NCI-H1417 (cell line): Measurements from ENCODE around the gene FAM50B.
"Not testable (repeated sequence)": the region's sequence is repeated elsewhere in the genome, so short reads cannot be mapped to it uniquely, and the experiment has no call there.

Source experiments
- DNase-seq, 3 experiments: peaks; one replicate each; lab custom pipeline; 2025; lab: John Stamatoyannopoulos, UW

Gene FAM50B

DNA sequence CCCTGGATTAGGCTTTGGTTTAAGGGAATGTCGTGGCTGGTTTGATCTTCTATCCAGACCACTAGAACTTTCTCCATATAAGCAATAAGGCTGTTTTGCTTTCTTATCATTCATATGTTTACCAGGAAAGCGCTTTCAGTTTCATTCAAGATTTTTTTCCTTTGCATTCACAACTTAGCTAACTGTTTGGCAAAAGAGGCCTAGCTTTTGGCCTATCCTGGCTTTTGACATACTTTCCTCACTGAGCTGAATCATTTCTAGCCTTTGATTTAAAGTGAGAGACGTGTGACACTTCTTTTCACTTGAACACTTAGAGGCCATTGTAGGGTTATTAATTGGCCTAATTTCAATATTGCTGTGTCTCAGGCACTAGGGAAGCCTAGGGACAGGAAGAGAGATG lies 1.7 kb upstream of the FAM50B start:
- DNase-seq: no peak

DNA sequence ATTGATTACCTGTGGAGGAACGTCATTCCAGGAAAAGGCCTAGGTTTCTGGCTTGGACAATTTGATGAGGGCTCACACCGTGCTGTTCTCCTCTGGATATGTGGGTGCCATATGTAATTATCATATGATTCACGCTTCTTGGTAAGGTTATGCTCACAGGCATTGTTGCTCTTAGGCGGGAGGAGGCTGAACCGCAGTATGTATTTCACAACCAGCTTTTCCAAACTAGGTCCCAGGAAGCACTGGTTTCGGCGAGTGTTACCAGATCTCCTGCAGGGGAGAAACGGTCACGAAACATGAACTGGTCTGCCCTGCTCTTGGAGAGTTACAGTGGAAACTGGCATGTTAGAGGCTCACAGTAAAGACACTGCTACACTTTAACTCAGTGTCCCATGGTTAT lies 793 bp upstream of the FAM50B start:
- DNase-seq: no peak

DNA sequence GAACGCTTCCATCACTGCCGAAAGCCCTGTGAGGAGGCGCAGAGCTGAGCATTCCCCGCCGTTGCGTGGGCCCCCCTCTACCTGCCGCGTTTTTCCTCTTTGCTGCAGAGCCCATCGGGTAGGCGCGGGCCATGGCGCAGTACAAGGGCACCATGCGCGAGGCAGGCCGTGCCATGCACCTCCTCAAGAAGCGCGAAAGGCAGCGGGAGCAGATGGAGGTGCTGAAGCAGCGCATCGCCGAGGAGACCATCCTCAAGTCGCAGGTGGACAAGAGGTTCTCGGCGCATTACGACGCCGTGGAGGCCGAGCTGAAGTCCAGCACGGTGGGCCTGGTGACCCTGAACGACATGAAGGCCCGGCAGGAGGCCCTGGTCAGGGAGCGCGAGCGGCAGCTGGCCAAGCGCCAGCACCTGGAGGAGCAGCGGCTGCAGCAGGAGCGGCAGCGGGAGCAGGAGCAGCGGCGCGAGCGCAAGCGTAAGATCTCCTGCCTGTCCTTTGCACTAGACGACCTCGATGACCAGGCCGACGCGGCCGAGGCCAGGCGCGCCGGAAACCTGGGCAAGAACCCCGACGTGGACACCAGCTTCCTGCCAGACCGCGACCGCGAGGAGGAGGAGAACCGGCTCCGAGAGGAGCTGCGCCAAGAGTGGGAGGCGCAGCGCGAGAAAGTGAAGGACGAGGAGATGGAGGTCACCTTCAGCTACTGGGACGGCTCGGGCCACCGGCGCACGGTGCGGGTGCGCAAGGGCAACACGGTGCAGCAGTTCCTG lies 693 bp downstream of the FAM50B start:
- peak in 2 of 3 experiments; percentile 77 to 81 for DNase-seq

DNA sequence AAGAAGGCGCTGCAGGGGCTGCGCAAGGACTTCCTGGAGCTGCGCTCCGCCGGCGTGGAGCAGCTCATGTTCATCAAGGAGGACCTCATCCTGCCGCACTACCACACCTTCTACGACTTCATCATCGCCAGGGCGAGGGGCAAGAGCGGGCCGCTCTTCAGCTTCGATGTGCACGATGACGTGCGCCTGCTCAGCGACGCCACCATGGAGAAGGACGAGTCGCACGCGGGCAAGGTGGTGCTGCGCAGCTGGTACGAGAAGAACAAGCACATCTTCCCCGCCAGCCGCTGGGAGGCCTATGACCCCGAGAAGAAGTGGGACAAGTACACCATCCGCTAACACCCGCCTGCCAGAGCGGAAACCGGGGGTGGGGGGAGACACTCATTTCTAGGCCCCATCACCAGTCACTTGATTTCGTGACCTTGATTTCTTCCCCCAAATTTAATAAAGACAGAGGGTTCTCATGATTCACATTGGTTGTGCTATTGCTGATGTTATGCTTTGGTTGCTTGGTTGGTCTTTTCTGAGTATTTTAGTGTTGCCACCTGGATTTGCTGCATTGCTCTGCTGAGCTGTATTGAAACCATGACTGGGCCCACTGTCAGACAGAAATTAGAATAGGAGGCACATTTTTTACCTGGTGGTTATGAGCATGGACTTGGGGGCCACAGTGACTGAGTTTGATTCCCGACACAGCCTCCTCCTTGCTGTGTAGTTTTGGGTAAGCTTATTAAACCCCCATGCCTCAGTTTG lies 1.5 kb downstream of the FAM50B start:
- no peak for DNase-seq

DNA sequence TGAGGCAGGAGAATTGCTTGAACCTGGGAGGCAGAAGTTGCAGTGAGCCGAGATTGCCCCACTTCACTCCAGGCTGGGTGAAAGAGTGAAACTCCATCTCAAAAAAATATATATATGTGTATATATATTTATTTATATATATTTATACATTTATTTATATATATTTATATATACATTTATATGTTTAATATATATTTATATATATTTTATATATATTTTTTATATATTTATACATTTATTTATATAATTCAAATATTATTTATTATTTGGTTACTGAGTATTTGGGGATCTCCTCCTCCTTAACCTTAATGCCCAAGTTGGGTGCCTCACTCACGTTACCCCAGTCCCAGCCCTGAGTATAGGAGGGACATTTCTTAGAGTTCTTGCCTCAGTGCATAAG lies 2.7 kb downstream of the FAM50B start:
- DNase-seq: no peak

DNA sequence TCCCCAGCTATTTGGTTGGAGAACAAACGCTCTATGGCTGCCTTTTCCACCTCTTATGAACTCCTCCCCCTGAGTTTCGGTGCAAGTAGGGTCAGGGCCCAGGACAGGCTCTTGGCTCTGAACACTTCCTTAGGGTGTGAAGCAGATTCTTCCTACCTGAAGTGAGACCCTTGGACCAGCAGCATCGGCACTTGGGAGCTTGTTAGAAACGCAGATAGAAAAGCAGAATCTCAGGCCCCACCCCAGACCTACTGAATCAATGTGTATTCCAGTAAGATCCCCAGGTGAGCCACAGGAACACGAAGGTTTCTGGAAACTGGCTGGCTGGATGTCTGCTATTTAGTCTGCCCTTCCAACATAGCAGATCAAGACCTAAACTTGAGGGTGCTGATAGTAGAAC lies 3.2 kb downstream of the FAM50B start:
- DNase-seq: no peak

DNA sequence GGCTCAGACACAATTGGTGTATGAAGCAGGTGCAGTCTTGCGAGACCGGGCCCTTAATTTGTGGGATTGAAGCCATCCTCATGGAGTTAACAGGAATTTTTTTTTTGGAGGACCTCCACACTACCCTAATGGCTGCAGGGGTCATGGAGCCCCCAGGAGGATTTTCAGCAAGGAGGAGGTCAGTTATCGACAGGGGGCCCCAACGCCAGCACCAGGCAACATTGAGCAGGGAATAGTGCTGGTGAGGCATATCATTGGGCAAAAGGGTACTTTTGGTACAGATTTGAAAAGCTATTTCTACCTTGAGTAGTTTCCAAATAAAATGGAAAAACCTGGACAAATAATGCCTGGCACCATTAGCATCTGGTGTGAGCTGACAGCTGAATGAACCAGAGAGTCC lies 6.7 kb downstream of the FAM50B start:
- no peak for DNase-seq

DNA sequence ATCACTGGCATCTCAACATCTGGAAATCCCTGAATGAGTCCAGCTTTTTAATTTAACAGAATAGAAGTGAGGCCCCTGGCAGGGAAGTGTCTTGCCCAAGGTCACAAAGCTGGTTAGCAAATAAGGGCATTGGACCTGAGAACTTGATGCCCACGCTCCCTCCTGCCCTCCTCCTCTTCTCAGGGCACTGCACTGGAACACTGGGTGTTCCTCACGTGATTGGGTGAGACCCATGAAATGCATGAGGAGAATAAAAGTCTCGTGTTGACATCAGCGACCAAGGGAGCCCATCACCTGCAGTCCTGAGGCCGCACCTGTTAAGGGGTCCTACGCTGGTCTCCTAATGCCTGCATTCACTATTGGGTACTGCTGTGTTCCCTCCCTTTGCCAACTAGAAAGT lies 7.4 kb downstream of the FAM50B start:
- no peak for DNase-seq

DNA sequence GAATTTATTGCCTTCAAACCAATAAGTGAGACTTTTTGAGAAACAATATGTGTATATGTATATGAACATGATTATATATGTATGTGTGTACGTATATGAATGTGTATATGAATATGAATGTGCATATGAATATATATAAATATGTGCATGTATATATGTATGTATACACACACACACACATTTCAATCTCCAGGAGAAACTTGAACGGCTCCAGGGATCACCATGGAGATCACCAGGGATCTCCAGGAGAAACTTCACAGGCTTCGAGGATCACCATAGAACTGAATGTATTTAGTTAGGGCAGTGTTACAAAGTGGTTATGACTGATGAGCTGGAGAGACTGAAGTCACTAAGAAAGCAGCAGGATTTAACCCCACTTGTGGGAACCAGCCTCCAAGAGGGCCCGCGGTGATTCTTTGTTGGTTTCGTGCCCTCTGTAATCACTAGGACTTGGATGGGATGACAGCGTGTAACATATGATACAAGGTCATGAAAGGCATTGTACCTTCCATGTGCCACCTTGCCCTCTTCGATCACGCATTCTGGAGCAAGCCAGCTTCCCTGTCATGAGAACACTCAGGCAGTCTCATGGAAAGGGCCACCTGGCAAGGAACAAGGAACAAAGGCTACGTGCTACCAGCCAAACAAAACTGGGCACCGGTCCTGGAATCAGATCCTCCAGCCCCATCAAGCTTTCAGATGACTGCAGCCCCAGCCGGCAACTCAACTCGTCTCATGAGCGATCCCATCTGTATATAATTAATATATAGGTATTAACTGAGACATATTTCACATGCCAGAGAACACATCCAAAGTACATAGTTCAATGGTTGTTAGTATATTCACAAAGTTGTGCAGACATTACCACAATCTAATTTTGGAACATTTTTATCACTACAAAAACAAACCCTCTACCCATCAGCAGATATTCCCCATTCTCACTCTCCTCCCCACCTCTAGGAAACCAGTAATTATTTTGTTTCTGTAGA lies 8.6 kb downstream of the FAM50B start:
- DNase-seq: no peak

DNA sequence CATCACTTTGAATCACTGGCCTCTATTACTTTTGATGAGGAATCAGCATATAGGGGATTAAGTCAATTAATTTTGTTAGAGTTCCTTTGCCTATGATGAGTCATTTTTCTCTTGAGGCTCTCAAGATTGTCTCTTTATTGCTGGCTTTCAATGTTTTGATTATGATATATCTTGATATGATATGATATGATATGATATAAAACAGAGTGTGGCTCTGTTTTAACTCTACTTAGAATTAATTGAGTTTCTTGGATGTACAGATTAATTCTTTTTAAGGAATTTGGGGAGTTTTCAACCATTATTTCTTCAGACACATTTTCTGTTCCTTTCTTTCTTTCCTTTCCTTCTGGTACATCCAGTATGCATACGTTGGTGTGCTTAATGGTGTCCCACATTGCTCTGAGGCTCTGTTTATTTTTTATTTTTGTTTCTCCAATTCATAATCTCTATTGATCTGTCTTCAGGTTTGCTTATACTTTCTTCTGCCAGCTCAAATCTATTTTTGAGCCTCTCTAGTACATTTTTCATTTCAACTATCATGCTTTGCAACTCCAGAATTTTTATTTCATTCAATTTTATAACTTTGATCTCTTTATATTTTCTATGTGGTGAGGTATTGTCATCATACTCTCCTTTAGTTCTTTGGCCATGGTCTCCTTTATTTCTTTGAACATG lies 10.8 kb downstream of the FAM50B start:
- no peak for DNase-seq

DNA sequence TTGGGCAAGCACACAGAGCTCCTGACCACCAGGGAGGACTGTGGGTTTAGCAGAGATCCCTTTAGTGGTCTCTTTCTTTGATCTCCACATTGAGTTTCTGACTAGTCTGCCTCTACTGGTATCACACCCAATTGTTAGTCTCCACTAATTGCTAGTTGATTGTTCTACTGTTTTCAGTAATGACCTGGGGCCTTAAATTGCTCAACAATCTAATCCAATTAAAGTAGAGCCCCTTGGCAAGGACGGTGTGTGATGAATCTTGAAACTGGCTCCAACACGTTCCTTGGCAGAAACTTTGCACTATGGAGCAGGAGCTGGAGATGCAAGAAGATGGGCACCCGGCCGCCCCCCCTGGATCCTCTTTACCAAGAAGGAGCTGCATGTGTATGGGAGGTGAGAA lies 12.3 kb downstream of the FAM50B start:
- no peak for DNase-seq

DNA sequence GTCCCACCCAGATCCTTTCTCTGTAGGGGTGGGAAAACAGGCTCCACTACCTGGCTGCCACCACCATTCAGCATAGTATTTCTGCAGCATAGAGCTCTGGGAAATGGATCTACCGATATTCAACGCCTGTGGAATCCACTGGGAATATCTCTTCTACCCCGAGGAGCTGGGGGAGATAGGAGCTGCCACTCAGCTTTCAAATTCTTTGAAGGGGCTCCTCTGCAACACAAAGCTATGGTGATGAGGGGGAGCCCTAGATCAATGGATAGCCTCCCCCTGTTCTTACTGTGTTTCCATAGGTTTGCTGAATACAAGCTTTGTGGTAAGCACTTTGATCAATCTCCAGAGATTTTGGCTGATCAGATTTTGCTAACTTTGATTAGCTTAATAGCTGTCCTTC lies 12.9 kb downstream of the FAM50B start:
- DNase-seq: no peak

DNA sequence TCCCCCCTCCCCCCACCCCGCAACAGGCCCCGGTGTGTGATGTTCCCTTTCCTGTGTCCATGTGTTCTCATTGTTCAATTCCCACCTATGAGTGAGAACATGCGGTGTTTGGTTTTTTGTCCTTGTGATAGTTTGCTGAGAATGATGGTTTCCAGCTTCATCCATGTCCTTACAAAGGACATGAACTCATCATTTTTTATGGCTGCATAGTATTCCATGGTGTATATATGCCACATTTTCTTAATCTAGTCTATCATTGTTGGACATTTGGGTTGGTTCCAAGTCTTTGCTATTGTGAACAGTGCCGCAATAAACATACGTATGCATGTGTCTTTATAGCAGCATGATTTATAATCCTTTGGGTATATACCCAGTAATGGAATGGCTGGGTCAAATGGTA lies 14.1 kb downstream of the FAM50B start:
- DNase-seq: not testable (repeated sequence)

DNA sequence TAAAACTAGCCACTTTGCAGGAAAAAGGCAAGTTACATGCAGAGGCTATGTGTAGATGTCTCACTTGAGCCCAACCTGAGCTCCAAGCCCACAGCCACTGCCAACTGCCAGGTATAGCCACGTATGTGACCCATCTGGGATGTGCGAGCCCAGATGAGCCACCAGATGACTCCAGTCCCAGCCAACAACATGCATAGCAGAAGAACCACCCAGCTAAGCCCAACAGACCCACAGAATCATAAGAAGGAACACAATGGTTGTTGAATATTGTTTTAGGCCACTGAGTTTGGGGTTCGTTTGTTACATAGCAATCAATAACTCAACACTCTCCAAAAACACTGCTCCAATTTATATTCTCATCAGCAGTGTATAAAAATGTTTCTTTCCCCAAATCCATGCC lies 16.3 kb downstream of the FAM50B start:
- DNase-seq: no peak

DNA sequence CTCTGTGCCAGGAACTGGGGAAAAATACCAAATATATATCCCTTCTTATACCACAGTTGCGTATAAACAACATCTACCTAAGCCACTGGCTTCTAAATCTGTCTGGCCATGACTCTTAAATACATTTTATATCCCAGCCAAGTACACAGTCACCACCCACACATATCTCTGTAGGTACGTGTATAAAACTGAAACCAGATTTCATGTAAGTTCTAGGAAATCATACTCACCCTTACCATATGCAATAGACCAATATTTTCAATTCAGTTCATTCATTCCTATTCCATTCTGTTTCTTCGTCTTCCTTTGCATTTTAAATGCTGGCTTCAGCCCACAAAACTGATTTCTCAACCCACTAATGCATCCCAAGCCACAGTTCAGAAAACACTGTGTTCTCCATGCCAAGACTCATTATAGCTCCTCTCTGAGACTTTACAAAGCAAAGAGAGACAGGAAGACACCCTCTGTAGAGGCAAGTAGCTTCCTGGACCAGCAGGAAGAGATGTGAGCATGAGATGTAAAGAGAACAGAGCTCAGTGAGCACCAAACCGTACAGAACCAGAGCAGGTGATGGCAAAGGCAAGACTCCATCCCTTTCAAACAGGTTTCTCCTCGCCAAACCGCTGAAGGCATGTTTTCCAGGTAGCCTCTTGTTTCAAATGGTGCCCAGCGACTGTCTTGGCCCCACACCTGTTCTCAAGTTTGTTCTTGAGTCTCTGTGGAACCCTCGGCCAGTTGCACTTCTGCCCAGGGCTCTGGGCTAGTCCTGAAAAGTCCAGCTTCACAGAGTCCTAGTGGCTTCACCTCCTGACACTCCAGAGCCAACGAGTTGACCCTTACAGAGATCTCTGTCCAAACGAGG lies 18.7 kb downstream of the FAM50B start:
- DNase-seq: no peak

DNA sequence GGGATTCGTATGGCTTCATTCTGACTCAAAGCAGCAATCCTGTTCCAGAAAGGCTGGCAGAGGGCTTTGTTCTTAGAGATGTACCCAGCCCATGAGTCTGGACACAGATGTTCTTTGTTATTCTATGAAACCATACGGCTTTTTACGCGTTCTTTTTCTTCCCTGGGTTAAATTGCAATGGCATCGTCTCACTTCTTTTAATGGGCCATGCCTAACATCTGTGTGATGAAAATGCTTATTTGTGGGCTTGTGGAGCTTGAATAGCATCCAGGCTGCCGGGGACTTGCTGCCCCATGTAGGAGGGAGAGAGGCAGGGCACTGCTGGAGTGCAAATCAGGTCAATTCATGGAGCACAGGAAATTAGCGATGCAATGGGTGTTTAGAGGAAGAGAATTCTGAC lies 19.4 kb downstream of the FAM50B start:
- peak in 1 of 3 experiments; percentile 4 for DNase-seq

DNA sequence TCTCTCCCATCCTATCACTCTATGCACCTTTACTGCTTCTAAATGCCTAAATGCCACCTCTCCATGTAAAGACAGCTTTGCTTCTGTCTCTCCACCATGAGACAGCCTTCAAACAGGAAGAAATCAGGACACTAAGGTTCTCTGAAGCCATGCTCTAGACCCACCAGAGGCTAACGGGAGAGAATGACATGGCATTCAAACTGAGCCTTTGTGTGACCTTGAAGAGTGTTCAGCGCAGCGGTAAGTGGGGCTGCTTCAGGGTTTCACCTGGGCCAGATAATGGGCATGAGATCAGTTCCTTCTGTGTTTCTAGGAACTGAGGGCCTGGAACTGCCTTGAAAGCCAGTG lies 20.1 kb downstream of the FAM50B start:
- no peak for DNase-seq

DNA sequence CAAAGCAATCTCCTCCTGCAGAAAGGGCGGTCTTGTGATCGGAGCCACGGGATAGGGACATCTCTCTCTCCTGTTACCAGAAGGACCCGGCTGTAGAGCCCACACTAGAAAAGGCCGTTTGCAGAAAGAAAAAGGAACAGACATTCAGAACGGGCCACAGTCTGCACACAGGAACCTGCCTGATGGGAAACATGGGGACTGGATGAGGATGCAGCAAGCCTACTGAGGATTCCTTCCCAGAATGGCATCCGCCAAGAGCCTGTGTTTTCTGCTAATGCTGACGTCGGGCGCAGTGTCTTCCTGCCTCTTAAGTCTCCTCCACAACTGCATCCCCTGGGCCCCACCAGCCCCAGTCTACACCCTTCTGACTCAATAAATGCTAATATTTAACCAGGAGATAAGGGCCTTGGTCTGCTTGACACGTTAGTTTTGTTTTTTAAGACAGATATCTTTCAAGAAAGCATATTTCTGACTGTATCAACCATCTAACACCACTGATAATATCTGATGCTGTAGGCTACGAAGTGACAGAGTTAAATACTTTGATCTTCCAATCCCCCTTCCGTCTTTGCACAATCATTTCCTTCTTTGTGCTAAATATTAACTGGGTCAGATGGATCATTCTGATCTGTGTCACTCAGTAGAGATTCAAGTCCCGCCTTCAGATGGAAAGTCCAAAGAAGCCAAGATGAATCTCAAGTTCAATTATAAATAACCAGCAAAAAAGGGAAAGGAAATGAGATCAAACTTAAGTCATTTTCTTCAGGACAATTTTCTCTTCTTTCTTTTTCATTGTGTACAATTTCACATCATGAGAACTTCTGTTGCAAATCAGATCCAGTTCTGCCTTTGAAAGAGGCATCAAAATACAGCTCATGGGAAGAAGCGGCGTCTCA lies 20.7 kb downstream of the FAM50B start:
- DNase-seq: no peak

DNA sequence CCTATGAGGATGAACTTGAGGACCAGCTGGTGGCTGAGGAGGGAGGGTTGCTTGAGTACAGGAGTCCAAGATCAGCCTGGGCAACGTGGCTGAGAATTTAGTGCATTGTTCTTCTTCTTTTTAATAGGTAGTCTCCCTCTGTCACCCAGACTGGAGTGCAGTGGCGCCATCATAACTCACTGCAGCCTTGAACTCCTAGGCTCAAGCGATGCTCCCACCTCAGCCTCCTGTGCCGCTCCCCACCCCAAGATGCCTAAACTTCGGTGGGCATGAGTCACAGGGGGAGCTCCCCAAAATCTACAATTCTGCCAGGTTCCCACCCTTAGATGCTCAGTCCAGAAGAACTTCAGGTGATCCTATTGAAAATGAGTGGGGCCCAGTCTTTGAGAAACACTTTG lies 21.4 kb downstream of the FAM50B start:
- no peak for DNase-seq

DNA sequence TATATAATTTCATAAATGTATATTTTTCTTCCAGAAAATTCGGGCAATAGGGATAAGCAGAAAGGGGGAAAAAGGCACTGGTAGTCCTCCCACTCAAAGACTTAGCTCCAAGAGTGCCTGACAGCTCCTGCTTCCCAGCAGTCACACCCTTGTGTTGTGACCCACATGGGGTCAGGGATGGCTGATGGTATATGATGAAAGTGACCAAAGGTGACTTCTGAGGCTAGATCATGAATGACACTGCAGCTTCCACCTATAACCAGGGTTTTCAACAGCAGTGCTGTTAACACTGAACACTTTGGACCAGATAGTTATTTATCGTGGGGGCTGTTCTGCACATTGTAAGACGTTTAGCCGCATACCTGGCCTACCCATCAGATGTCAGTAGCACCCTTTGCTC lies 22.3 kb downstream of the FAM50B start:
- DNase-seq: no peak
